Esophagus muscularis mucosa (tissue), 3 donors: Measurements from ENCODE around the gene L1CAM.

Experiments
- CTCF ChIP-seq, 3 experiments: fragments of 200-600 bp in 2 of 3; fragments of 450-650 bp in 1 of 3; sonication (generic) in 2 of 3; IDR thresholded peaks; one replicate each; pipeline ENCODE4 v1.5.1; 2017 to 2019; ENCODE audit warnings: antibody characterized with exemption in 3 of 3, mild to moderate bottlenecking in 2 of 3, moderate library complexity in 1 of 3
- POLR2A ChIP-seq: fragments of 450-650 bp; IDR thresholded peaks from one replicate; pipeline ENCODE4 v1.6.1; 2017; ENCODE audit warnings: antibody characterized with exemption, moderate library complexity, mild to moderate bottlenecking, low read depth

DNA sequence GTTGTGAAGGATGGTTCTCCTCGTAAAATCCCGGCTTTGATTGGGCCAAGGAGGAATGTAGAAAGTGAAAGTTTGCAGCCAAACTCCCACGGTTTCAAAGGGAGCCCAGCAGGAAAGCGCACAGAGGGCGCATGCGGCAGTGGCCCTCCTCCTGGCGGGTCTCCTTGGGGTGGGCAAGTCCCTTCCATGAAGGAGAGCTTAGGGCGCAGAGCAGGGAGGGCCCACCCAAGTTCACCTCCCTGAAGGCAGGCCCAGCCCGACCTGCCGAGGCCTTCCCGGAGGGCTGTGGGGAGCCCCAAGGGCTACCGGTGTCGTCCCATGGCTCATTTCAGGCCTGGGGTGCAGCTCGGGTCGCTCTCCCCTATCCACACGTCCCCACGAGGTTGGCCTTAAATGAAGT lies 57.7 kb downstream of the L1CAM start:
- TF ChIP-seq POLR2A (no peak), CTCF (IDR thresholded peaks at IDR 0.05) (no peak)
